Tibial nerve (tissue), 4 donors: ENCODE results near the gene PDZD2. TPM values are rescaled to one million over a fixed set of nuclear protein-coding genes. Genes with fewer than 3 reads are reported as not detected.

Source experiments
- DNase-seq, 2 donors: peaks; one replicate each; pipeline ENCODE4 v3.0.0-alpha.2; 2019; ENCODE audit warnings: low spot score in 2 of 2
- H3K27ac ChIP-seq, 4 donors: fragments of 200-600 bp; sonication (generic) in 3 of 4; one replicate each; pipeline ENCODE4 v1.5.1; 2017 to 2019; ENCODE audit warnings: mild to moderate bottlenecking in 1 of 4
- H3K27me3 ChIP-seq, 2 donors: fragments of 200-600 bp; sonication (generic) in 1 of 2; one replicate each; pipeline versions ENCODE4 v1.5.1 to v1.6.0; 2017 to 2019
- H3K36me3 ChIP-seq, 3 donors: fragments of 200-600 bp; sonication (generic); one replicate each; pipeline ENCODE4 v1.5.1; 2018 to 2019
- H3K4me1 ChIP-seq, 4 donors: fragments of 200-600 bp; sonication (generic) in 3 of 4; one replicate each; pipeline ENCODE4 v1.5.1; 2017 to 2019
- H3K4me3 ChIP-seq, 4 donors: fragments of 200-600 bp; sonication (generic) in 3 of 4; one replicate each; pipeline ENCODE4 v1.5.1; 2017 to 2019; ENCODE audit warnings: mild to moderate bottlenecking in 1 of 4, moderate library complexity in 1 of 4
- H3K9me3 ChIP-seq, 4 donors: fragments of 200-600 bp; sonication (generic) in 3 of 4; one replicate each; pipeline ENCODE4 v1.5.1; 2017 to 2019
- EP300 ChIP-seq, 2 donors: sonication (generic); formaldehyde crosslinking; IDR thresholded peaks; one replicate each; pipeline ENCODE4 v1.6.1; 2017; ENCODE audit warnings: antibody characterized with exemption in 2 of 2, mild to moderate bottlenecking in 1 of 2
- POLR2A ChIP-seq, 2 donors: fragments of 450-650 bp; IDR thresholded peaks; one replicate each; pipeline ENCODE4 v1.6.1; 2017; ENCODE audit warnings: antibody characterized with exemption in 2 of 2, mild to moderate bottlenecking in 2 of 2, moderate library complexity in 2 of 2
- WGBS, 2 donors: methylation state at CpG; one replicate each; pipeline ENCODE4 v1.1.5; 2018; 5-methylcytosine and 5-hydroxymethylcytosine counted together
- total RNA-seq, 4 donors: library from RNA; depleted of rRNA; stranded (reverse); fragments of >200 nt; gene quantifications; one replicate each; pipeline ENCODE4 v1.1.0, GENCODE V29; 2016
- TF ChIP-seq, protein P1 (sequence below), 5 experiments: fragments of 200-600 bp in 3 of 5; fragments of 450-650 bp in 2 of 5; sonication (generic) in 3 of 5; IDR thresholded peaks; one replicate each; pipeline ENCODE4 v1.5.1; 2016 to 2019; ENCODE audit warnings: antibody characterized with exemption in 5 of 5, mild to moderate bottlenecking in 3 of 5, moderate library complexity in 2 of 5

The PDZD2 gene
- total RNA-seq, 4 donors from 2014 or later, result 102 to 153 (median 117) TPM

DNA sequence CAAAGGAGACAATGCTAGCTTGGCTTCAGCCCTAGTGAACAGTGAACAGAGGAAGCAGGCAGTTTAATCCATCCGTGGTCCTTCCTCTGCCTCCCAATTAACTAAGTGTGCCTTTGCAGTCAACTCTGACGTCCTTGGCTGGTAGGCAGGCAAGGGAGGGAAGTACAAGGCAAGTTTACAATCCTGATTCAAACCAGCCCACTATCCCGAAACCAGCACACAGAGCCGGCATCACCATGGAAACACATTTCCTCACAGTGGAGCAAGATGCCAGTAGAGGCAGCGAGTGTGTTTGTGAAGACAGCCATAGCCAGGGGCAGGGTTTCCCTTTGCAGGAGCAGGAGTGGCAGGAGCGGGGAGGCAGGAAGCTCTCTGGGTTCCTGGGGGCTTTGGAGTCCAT, 461.3 kb downstream of the PDZD2 start:
- Histone ChIP-seq H3K9me3 (no peaks in the 10 kb centered on the region), H3K27ac (peak overlapping the region in 3 of 4 donors; percentile 16 to 66 (median 62)), H3K36me3 (peaks cover 0 to 90% (median 0%) of the 10 kb centered on the region in 3 donors), H3K4me3 (no peak overlapping the region), H3K27me3 (no peaks in the 10 kb centered on the region), H3K4me1 (peaks cover 0 to 28% (median 0%) of the 10 kb centered on the region in 4 donors)
- TF ChIP-seq, protein P1, sequence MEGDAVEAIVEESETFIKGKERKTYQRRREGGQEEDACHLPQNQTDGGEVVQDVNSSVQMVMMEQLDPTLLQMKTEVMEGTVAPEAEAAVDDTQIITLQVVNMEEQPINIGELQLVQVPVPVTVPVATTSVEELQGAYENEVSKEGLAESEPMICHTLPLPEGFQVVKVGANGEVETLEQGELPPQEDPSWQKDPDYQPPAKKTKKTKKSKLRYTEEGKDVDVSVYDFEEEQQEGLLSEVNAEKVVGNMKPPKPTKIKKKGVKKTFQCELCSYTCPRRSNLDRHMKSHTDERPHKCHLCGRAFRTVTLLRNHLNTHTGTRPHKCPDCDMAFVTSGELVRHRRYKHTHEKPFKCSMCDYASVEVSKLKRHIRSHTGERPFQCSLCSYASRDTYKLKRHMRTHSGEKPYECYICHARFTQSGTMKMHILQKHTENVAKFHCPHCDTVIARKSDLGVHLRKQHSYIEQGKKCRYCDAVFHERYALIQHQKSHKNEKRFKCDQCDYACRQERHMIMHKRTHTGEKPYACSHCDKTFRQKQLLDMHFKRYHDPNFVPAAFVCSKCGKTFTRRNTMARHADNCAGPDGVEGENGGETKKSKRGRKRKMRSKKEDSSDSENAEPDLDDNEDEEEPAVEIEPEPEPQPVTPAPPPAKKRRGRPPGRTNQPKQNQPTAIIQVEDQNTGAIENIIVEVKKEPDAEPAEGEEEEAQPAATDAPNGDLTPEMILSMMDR (IDR thresholded peaks at IDR 0.05), result no peak
- TF ChIP-seq EP300 (IDR thresholded peaks at IDR 0.05) (peak in 1 of 2 donors; percentile 13), POLR2A (IDR thresholded peaks at IDR 0.05) (no peak)
- DNase-seq, result no peak
- 35 to 46% methylated on average over 6 of the region's 6 CpGs for WGBS, 2 donors

DNA sequence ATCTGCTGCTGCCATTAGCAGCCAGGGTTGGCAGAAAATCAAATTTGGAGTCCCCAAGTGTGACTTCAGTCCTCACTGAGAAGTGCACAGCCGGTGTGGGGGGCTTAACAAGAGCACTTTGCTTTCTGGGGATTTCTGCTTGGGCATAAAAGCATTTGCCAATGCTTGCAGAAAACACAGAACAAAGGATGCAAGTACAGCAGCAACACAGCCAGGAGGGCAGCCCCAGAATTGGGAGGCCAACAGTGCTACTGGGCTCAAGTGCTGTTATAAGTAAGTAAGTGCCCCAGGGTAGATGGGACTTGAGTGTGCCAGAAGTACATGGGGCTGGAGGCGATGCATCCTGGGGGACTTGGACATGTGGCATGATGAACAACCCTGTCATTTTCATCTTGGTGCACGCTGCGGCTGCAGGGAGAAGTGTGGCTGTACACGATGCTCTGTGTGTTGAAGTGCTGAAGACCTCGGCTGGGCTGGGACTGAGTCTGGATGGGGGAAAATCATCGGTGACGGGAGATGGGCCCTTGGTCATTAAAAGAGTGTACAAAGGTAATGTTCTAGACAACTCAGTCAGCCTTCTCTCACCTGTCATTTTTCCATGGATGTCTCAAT, 461.9 kb downstream of the PDZD2 start:
- H3K27ac ChIP-seq, result peak overlapping the region in 3 of 4 donors; percentile 16 to 66 (median 30)
- peaks cover 0 to 92% (median 0%) of the 10 kb centered on the region in 3 donors for H3K36me3 ChIP-seq
- H3K4me3 ChIP-seq, result no peak overlapping the region
- peaks cover 0 to 27% (median 0%) of the 10 kb centered on the region in 4 donors for H3K4me1 ChIP-seq
- TF ChIP-seq EP300 (IDR thresholded peaks at IDR 0.05), result no peak
- TF ChIP-seq POLR2A (IDR thresholded peaks at IDR 0.05), result no peak
- TF ChIP-seq, protein P1 (IDR thresholded peaks at IDR 0.05), result no peak
- H3K9me3 ChIP-seq, result no peaks in the 10 kb centered on the region
- no peak for DNase-seq
- no peaks in the 10 kb centered on the region for H3K27me3 ChIP-seq
- 84 to 85% methylated on average over 8 of the region's 8 CpGs for WGBS, 2 donors

DNA sequence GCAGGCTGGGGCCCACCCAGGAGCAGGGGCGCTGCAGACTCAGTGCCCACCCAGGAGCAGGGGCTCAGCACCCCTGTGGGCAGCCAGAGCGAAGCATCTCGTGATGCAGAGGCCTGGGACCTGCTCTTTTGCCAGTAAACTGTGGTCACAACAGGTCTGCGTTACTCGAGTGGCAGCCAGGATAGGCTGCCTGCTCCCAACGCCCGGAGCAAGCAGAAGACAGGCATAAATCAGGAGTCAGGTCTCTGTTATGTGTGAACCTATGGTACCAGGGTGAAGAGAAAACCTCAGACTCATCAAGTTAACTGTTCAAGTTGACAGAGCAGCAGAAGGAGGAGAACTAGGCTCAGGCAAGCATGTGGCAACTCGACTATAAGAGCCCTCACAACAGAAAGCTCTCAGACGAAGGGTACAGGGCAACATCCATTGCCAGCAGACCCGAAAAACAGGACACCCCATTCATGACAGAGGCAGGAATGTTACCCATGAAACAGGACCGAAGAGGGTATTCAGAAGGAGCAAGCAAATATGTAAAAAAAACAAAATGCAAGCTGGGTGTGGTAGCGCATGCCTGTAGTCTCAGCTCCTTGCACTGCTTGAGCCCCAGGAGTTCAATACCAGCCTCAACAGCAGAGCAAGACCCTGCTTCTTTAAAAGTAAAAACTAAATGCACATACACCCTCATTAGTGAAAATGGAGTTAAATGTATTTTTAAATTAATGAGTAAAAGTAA, 463.5 kb downstream of the PDZD2 start:
- H3K4me1 ChIP-seq, result peaks cover 0 to 18% (median 0%) of the 10 kb centered on the region in 4 donors
- no peaks in the 10 kb centered on the region for H3K27me3 ChIP-seq
- no peak overlapping the region for H3K4me3 ChIP-seq
- TF ChIP-seq POLR2A (IDR thresholded peaks at IDR 0.05) (no peak), EP300 (IDR thresholded peaks at IDR 0.05) (no peak)
- TF ChIP-seq, protein P1 (IDR thresholded peaks at IDR 0.05), result no peak
- peaks cover 0 to 93% (median 0%) of the 10 kb centered on the region in 3 donors for H3K36me3 ChIP-seq
- no peak overlapping the region for H3K27ac ChIP-seq
- no peaks in the 10 kb centered on the region for H3K9me3 ChIP-seq
- WGBS, 2 donors, result 67 to 68% methylated on average over 12 of the region's 12 CpGs
- no peak for DNase-seq

DNA sequence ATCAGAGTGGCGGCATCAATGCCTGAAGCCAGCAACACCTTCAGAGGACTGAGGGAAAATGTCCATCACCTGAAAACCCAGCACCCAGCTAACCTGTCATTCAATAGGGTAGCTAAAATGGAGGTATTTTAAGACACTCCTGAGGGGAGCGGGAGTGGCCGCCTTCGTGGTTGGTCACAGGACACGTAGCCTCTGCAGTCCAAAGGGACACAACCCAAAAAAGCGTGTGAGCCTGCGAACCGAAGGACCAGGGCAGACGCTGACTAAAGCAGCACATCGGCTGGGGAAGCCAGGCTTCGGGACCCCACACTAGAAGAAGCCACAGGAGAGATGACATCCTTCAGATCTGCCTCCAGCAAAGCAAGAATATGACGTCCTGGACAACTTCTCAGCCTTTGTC, 464.6 kb downstream of the PDZD2 start:
- no peaks in the 10 kb centered on the region for H3K27me3 ChIP-seq
- no peak overlapping the region for H3K4me3 ChIP-seq
- no peaks in the 10 kb centered on the region for H3K9me3 ChIP-seq
- TF ChIP-seq, protein P1 (IDR thresholded peaks at IDR 0.05), result no peak
- TF ChIP-seq EP300 (IDR thresholded peaks at IDR 0.05) (no peak), POLR2A (IDR thresholded peaks at IDR 0.05) (no peak)
- H3K27ac ChIP-seq, result no peak overlapping the region
- H3K4me1 ChIP-seq, result peaks cover 0 to 18% (median 0%) of the 10 kb centered on the region in 4 donors
- H3K36me3 ChIP-seq, result peaks cover 0 to 92% (median 0%) of the 10 kb centered on the region in 3 donors
- DNase-seq, result no peak
- 90 to 94% methylated on average over 12 of the region's 12 CpGs for WGBS, 2 donors

DNA sequence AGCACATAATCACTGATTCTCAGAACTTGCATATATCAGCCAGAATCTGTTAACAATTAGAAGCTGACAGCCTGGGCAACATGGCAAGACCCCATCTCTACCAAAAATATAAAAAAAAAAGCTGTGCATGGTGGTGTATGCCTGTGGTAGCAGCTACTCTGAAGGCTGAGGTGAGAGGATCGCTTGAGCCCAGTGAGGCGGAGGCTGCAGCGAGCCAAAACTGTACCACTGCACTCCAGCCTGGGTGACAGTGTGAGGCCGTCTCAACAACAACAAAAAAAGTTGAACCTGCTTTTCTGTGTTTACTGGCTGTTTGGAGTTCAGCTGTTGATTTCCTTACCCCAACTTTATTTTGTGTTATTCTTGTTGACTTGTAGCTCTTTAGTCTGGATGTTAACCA, 468.4 kb downstream of the PDZD2 start:
- TF ChIP-seq EP300 (IDR thresholded peaks at IDR 0.05) (no peak), POLR2A (IDR thresholded peaks at IDR 0.05) (no peak)
- TF ChIP-seq, protein P1 (IDR thresholded peaks at IDR 0.05), result no peak
- 91 to 97% methylated on average over 4 of the region's 4 CpGs for WGBS, 2 donors
- Histone ChIP-seq H3K4me1 (no peaks in the 10 kb centered on the region), H3K27ac (no peak overlapping the region), H3K9me3 (no peaks in the 10 kb centered on the region), H3K36me3 (peaks cover 0 to 89% (median 0%) of the 10 kb centered on the region in 3 donors), H3K27me3 (no peaks in the 10 kb centered on the region), H3K4me3 (no peak overlapping the region)
- DNase-seq, result no peak
